Measurements from ENCODE around the gene ASPDH. TPM values are rescaled to one million over a fixed set of nuclear protein-coding genes. Genes with fewer than 3 reads are reported as not detected.
A peak's percentile ranks its signal among the peaks of the same experiment; 100 is the strongest.

The ASPDH gene
- total and polyA plus RNA-seq, 2 donors (not counting 3 experiments of a cell fraction or from before 2014, with no cell fraction given): not detected

DNA sequence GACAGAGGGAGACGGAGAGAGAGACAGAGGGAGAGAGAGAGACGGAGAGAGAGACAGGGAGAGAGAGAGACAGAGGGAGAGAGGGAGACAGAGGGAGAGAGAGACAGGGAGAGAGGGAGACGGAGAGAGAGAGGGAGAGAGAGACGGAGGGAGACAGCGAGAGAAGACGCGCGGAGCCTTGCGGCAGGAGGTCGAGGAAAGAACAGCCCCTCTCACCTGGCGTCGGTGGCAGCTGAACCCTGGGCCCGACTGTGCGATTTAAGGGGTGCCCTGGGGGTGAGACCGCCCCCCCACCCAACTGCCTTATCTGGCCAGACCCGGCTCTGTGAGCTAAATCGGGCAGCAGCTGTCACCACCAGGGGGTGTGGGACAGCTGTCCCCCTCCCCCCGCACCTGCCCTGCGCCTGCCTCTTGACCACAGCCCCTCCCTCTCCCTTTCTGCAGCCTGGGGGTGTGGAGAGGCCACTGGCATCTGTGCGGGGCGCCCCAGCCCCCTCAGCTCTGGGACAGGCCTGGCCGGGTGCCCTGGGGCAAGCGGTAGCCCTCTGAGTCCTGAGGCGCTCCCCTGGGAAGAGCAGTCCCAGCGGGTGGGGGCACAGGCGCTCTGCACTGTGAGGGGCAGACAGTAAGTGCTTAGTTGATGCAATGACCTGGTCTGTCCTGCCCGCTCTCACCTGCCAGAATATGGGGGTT lies 13.5 kb downstream of the ASPDH start:
- dilution Hi-C loops (cut with MboI; ENCODE audit: extremely low pct_ligation_motif_present, low sequenced_read_pairs): no loop called here
- CTCF ChIA-PET: interaction anchor here (0.8 kb wide), 1 partner anchor 422 kb away, joined by 4 read pairs; no protein-coding TSS in a partner anchor
- FAIRE-seq (no peak), DNase-seq (ENCODE audit: low read depth, low spot score) (no peak)
- H3K9ac ChIP-seq (replicated peaks; ENCODE audit: extremely low read depth, insufficient read depth, low read length): no peak overlapping the region
- no peak overlapping the region for H3K27ac ChIP-seq (ENCODE audit: insufficient read depth, low read depth, low read length)
- H3K9me3 ChIP-seq (replicated peaks; ENCODE audit: control insufficient read depth, insufficient read depth, low read length): no peaks in the 10 kb centered on the region
- H4K20me1 ChIP-seq (replicated peaks; ENCODE audit: control insufficient read depth, extremely low read depth, insufficient read depth, low read length): no peaks in the 10 kb centered on the region
- H3K27me3 ChIP-seq (ENCODE audit: control insufficient read depth in 2 of 2, insufficient read depth in 2 of 2, low read length in 2 of 2): no peaks in the 10 kb centered on the region
- H3K9me1 ChIP-seq (replicated peaks; ENCODE audit: control insufficient read depth, extremely low read depth, insufficient read depth, low read length): no peaks in the 10 kb centered on the region
- no peak overlapping the region for H2AFZ ChIP-seq (ENCODE audit: low read depth, low read length)
- no peak overlapping the region for H3K4me3 ChIP-seq (replicated peaks in 1 of 3; ENCODE audit: insufficient read depth in 1 of 3, low read depth in 1 of 3, low read length in 3 of 3)
- POLR2A ChIA-PET: interaction anchor here (0.6 kb wide), 1 partner anchor 137 kb away, joined by 3 read pairs; no protein-coding TSS in a partner anchor
- peak; percentile 6 to 30 for TF ChIP-seq CTCF (IDR thresholded peaks at IDR 0.05; ENCODE audit: extremely low read depth in 1 of 2, insufficient read depth in 1 of 2, low read depth in 1 of 2, low read length in 2 of 2)
- TF ChIP-seq POLR2AphosphoS5 (IDR thresholded peaks at IDR 0.05; ENCODE audit: insufficient read depth, low read depth, low read length): no peak
- no peak for TF ChIP-seq FOS (IDR thresholded peaks at IDR 0.05; ENCODE audit: borderline replicate concordance, insufficient read depth, low read length)
- no peaks in the 10 kb centered on the region for H3K36me3 ChIP-seq (ENCODE audit: control insufficient read depth in 2 of 2, extremely low read depth in 1 of 2, insufficient read depth in 2 of 2, low read length in 2 of 2)
- intact Hi-C loops (cut with micrococcal nuclease): no loop called here
- H3K4me1 ChIP-seq (ENCODE audit: control insufficient read depth, extremely low read depth, insufficient read depth, low read length): no peaks in the 10 kb centered on the region
- BruUV-seq (replicated peaks): no TSS peak
- H3K4me2 ChIP-seq (ENCODE audit: insufficient read depth, low read length): no peak overlapping the region
- no peaks in the 10 kb centered on the region for H3K79me2 ChIP-seq (ENCODE audit: control insufficient read depth, insufficient read depth, low read length)

Measured in endothelial cell of umbilical vein (primary cell).